Gastrocnemius medialis (tissue), 4 donors: ENCODE measurements around the gene KATNA1. TPM values are rescaled to one million over a fixed set of nuclear protein-coding genes. Genes with fewer than 3 reads are reported as not detected.
"Not testable (repeated sequence)": the region's sequence is repeated elsewhere in the genome, so short reads cannot be mapped to it uniquely, and the experiment has no call there.

Experiments
- ATAC-seq, 2 donors: fragments of 150-250 bp; one replicate each; pipeline ENCODE4 v1.9.1; 2016
- DNase-seq, 2 donors: peaks; one replicate each; pipeline ENCODE4 v3.0.0-alpha.2; 2019
- H3K27ac ChIP-seq, 4 donors: fragments of 200-600 bp; sonication (generic); 1 replicate in 1 of 4; 2 replicates in 3 of 4; pipeline ENCODE4 v1.5.1; 2016 to 2018; ENCODE audit warnings: mild to moderate bottlenecking in 2 of 4, moderate library complexity in 1 of 4
- H3K27me3 ChIP-seq, 3 donors: fragments of 200-600 bp; sonication (generic) in 2 of 3; 1 replicate in 1 of 3; 2 replicates in 2 of 3; pipeline versions ENCODE4 v1.5.1 to v1.6.0; 2016 to 2019; ENCODE audit warnings: mild to moderate bottlenecking in 1 of 3, moderate library complexity in 1 of 3
- H3K36me3 ChIP-seq, 2 donors: fragments of 200-600 bp; sonication (generic) in 1 of 2; one replicate each; pipeline ENCODE4 v1.5.1; 2017 to 2018
- H3K4me1 ChIP-seq, 2 donors: fragments of 200-600 bp; sonication (generic) in 1 of 2; one replicate each; pipeline ENCODE4 v1.5.1; 2016 to 2017; ENCODE audit warnings: mild to moderate bottlenecking in 2 of 2
- H3K4me3 ChIP-seq, 4 donors: fragments of 200-600 bp; sonication (generic) in 3 of 4; 1 replicate in 1 of 4; 2 replicates in 3 of 4; pipeline ENCODE4 v1.5.1; 2016 to 2019; ENCODE audit warnings: mild to moderate bottlenecking in 2 of 4
- H3K9me3 ChIP-seq, 3 donors: fragments of 200-600 bp; sonication (generic) in 2 of 3; 1 replicate in 1 of 3; 2 replicates in 2 of 3; pipeline ENCODE4 v1.5.1; 2016 to 2019
- POLR2A ChIP-seq, 2 donors: fragments of 450-650 bp; IDR thresholded peaks; one replicate each; pipeline ENCODE4 v1.6.1; 2017; ENCODE audit warnings: antibody characterized with exemption in 2 of 2, mild to moderate bottlenecking in 2 of 2, moderate library complexity in 2 of 2
- in situ Hi-C, 4 donors: fragments of 200-750 bp; cut with MboI; loops; one replicate each; pipeline versions ENCODE4 v1.15.0 to v1.8.0; 2017; ENCODE audit warnings: low sequenced_read_pairs in 4 of 4
- intact Hi-C: fragments of 100-400 bp; cut with DNase I; formaldehyde crosslinking; loops from one replicate; pipeline ENCODE4 v1.15.1; 2023; ENCODE audit warnings: low total_unique reads
- total RNA-seq, 4 donors: library from RNA; depleted of rRNA; stranded (reverse); fragments of >200 nt; gene quantifications; one replicate each; pipeline versions ENCODE4 v1.1.0 to v1.2.3, GENCODE V29; 2016
- TF ChIP-seq, protein P1 (sequence below), 5 experiments: fragments of 450-650 bp in 3 of 5; fragments of 200-600 bp in 2 of 5; sonication (generic) in 2 of 5; IDR thresholded peaks in 4 of 5; conservative IDR thresholded peaks in 1 of 5; 1 replicate in 4 of 5; 2 replicates in 1 of 5; pipeline ENCODE4 v1.5.1; 2016 to 2019; ENCODE audit warnings: antibody characterized with exemption in 5 of 5, mild to moderate bottlenecking in 3 of 5, moderate library complexity in 3 of 5

The KATNA1 gene
- total RNA-seq, 4 donors from 2014 or later = 16.0 to 29.3 (median 26.0) TPM

DNA sequence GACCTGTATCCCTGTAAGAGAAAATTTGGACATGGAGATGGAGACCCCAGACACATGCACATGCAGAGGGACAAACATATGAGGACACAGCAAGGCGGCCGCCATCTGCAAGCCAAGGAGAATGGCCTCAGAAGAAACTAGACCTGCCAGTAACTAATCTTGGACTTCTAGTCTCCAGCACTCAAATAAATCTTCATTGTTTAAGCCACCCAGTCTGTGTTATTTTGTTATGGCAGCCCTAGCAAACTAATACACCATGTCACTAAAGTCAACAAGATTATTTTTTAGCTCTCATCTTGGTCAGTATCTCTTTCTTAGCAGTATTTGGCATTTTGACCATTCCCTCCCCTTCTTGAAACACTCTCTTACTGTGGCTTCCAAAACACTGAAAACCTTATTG is 42.7 kb upstream of the KATNA1 start:
- intact Hi-C loops (no loop called here), in situ Hi-C loops (no loop called here)
- no peak for ATAC-seq

DNA sequence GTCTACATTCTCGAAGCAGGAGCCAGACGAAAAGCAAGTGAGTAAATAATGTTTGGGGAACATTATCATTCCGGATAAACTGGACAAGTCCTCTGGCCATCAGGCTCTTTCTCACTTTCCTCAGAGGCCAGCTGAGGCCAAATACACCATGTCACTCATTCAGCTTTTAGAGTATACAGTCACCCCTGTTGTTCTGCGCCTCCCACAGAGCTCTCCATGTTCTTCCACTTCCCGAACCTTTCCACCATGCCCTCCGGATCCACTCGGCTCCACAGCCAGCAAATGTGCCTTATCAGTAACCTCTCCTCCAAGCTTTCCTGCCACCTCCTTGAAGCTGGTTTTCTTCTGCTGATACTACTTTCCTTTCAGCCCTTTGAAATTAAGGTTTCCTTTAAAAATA is 37.7 kb upstream of the KATNA1 start:
- DNase-seq = peak in 1 of 2 donors; percentile 17
- Histone ChIP-seq H3K9me3 (no peaks in the 10 kb centered on the region), H3K27ac (peak overlapping the region; percentile 37 to 81 (median 64)), H3K27me3 (no peaks in the 10 kb centered on the region), H3K36me3 (no peaks in the 10 kb centered on the region), H3K4me3 (no peak overlapping the region), H3K4me1 (peaks cover 20 to 24% of the 10 kb centered on the region in 2 donors)
- intact Hi-C loops = no loop called here
- peak; percentile 34 to 37 for ATAC-seq
- TF ChIP-seq, protein P1, sequence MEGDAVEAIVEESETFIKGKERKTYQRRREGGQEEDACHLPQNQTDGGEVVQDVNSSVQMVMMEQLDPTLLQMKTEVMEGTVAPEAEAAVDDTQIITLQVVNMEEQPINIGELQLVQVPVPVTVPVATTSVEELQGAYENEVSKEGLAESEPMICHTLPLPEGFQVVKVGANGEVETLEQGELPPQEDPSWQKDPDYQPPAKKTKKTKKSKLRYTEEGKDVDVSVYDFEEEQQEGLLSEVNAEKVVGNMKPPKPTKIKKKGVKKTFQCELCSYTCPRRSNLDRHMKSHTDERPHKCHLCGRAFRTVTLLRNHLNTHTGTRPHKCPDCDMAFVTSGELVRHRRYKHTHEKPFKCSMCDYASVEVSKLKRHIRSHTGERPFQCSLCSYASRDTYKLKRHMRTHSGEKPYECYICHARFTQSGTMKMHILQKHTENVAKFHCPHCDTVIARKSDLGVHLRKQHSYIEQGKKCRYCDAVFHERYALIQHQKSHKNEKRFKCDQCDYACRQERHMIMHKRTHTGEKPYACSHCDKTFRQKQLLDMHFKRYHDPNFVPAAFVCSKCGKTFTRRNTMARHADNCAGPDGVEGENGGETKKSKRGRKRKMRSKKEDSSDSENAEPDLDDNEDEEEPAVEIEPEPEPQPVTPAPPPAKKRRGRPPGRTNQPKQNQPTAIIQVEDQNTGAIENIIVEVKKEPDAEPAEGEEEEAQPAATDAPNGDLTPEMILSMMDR (IDR thresholded peaks at IDR 0.05 in 4 of 5, conservative IDR thresholded peaks at IDR 0.05 in 1 of 5) = no peak
- in situ Hi-C loops = no loop called here

More for the DNA sequence above, 42.7 kb upstream of the KATNA1 start:
- Histone ChIP-seq H3K27ac (no peak overlapping the region), H3K36me3 (peaks cover 0 to 16% of the 10 kb centered on the region in 2 donors), H3K9me3 (no peaks in the 10 kb centered on the region), H3K27me3 (no peaks in the 10 kb centered on the region), H3K4me3 (no peak overlapping the region), H3K4me1 (peaks cover 6 to 8% of the 10 kb centered on the region in 2 donors)
- no peak for DNase-seq
- TF ChIP-seq POLR2A (IDR thresholded peaks at IDR 0.05) = no peak
- TF ChIP-seq, protein P1 (IDR thresholded peaks at IDR 0.05 in 4 of 5, conservative IDR thresholded peaks at IDR 0.05 in 1 of 5) = no peak

DNA sequence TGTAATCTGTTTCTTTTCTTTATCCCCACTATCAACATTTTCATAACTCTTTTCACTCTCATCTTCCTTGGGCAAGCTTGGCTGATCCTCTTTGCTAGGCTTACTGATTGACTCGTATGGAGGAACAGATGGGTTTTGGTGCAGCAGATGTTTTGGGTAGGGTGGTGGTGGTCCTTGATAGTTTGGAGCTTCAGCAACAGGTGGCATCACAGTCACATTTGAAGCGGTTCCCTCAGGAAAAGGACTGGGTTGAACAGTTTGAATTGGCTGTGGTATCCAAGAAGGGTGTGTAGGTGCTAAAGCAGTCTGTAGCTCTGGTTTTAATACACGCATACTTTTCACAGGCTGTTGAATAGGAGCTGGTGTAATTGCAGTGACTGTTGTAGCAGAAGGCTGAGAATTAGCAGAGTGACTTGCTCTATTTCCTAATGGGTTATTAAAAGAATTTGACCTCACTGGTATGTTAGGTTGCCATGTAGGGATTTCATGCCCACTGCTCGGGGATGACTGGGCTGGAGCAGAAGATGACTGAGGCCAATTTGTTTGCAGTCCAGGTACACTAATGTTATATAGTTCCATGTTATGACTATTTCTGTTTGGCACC is 34.8 kb upstream of the KATNA1 start:
- TF ChIP-seq, protein P1 (IDR thresholded peaks at IDR 0.05 in 4 of 5, conservative IDR thresholded peaks at IDR 0.05 in 1 of 5) = no peak
- TF ChIP-seq POLR2A (IDR thresholded peaks at IDR 0.05) = no peak
- intact Hi-C loops = loop anchor here (2.0 kb wide), 1 partner anchor 35 kb away; the partner anchor contains the start of gene KATNA1
- in situ Hi-C loops = no loop called here
- no peaks in the 10 kb centered on the region for H3K9me3 ChIP-seq
- ATAC-seq (peak; percentile 95 to 99), DNase-seq (peak; percentile 6 to 66)
- H3K36me3 ChIP-seq = peaks cover 0 to 5% of the 10 kb centered on the region in 2 donors
- no peaks in the 10 kb centered on the region for H3K27me3 ChIP-seq
- H3K4me3 ChIP-seq = no peak overlapping the region
- peak overlapping the region; percentile 77 to 84 (median 82) for H3K27ac ChIP-seq
- peaks cover 31 to 40% of the 10 kb centered on the region in 2 donors for H3K4me1 ChIP-seq

DNA sequence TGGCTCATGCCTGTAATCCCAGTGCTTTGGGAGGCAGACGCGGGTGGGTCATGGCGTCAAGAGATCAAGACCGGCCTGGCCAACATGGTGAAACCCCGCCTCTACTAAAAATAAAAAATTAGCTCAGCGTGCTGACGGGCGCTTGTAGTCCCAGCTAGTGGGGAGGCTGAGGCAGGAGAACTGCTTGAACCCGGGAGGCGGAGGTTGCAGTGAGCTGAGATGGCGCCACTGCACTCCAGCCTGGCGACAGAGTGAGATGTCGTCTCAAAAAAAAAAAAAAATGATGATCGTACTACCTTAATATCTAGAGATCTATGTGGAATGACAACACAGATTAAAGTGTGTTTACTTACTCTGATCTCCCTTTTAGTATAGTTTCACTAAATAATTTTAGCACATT is 33.3 kb upstream of the KATNA1 start:
- ATAC-seq, DNase-seq, H3K27me3 ChIP-seq, H3K4me3 ChIP-seq, in situ Hi-C loops, H3K9me3 ChIP-seq: not testable (repeated sequence)
- Histone ChIP-seq H3K36me3 (peaks cover 0 to 10% of the 10 kb centered on the region in 2 donors), H3K27ac (peak overlapping the region; percentile 77 to 84 (median 82)), H3K4me1 (peaks cover 31 to 39% of the 10 kb centered on the region in 2 donors)
- intact Hi-C loops = loop anchor here (2.0 kb wide), 1 partner anchor 33 kb away; the partner anchor contains the start of gene KATNA1

DNA sequence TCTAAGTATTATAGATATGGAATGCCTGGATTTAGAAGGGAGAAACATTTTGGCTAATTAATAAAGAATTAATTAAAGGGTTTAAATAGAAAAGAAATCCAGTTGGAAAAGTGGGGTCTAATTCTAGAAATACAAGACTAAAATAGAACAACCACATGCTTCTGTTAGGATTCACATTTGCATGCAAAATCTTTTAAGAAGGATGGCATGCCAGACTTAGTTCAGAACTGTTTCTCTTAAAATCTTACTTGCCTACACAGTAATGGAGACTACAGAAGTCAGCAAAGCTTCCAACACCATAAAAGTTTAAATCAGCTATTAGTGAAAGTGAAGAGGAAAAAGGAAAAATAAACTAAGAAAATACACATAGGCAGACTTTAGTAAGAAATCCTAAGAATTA is 32.7 kb upstream of the KATNA1 start:
- Histone ChIP-seq H3K27ac (peak overlapping the region; percentile 77 to 84 (median 82)), H3K36me3 (peaks cover 0 to 17% of the 10 kb centered on the region in 2 donors)
- in situ Hi-C loops = no loop called here

More for the DNA sequence above, 32.7 kb upstream of the KATNA1 start:
- no peak for ATAC-seq
- intact Hi-C loops = no loop called here
- no peaks in the 10 kb centered on the region for H3K27me3 ChIP-seq
- H3K9me3 ChIP-seq = no peaks in the 10 kb centered on the region
- DNase-seq = no peak
- no peak overlapping the region for H3K4me3 ChIP-seq
- peaks cover 25 to 33% of the 10 kb centered on the region in 2 donors for H3K4me1 ChIP-seq
- TF ChIP-seq, protein P1 (IDR thresholded peaks at IDR 0.05 in 4 of 5, conservative IDR thresholded peaks at IDR 0.05 in 1 of 5) = no peak
- TF ChIP-seq POLR2A (IDR thresholded peaks at IDR 0.05) = no peak
